Mesenchymal stem cell (in vitro differentiated cells and primary cell): ENCODE measurements around the gene GRIN1.
"Not testable (repeated sequence)": the region's sequence is repeated elsewhere in the genome, so short reads cannot be mapped to it uniquely, and the experiment has no call there.

Experiments used
- DNase-seq: peaks from one replicate; pipeline ENCODE4 v3.0.0-alpha.2; 2013
- H2AFZ ChIP-seq: one replicate; pipeline ENCODE4 v1.6.1; 2013; ENCODE audit warnings: low read depth, mild to moderate bottlenecking, control low read depth, inconsistent platforms, low read length, moderate library complexity
- H2AK5ac ChIP-seq: 2 replicates; pipeline ENCODE4 v1.6.1; 2013; ENCODE audit warnings: low read length, moderate library complexity, mild to moderate bottlenecking, inconsistent platforms; ENCODE audit not compliant: severe bottlenecking
- H2BK120ac ChIP-seq: one replicate; pipeline ENCODE4 v1.6.1; 2013; ENCODE audit warnings: low read depth, mild to moderate bottlenecking, inconsistent platforms, low read length, moderate library complexity
- H2BK12ac ChIP-seq, 2 experiments: one replicate each; pipeline ENCODE4 v1.6.1; 2013; ENCODE audit warnings: inconsistent platforms in 2 of 2, low read length in 2 of 2, mild to moderate bottlenecking in 2 of 2, moderate library complexity in 2 of 2, control low read depth in 1 of 2
- H2BK15ac ChIP-seq: one replicate; pipeline ENCODE4 v1.6.1; 2013; ENCODE audit warnings: mild to moderate bottlenecking, low read depth, inconsistent platforms; ENCODE audit not compliant: poor library complexity, severe bottlenecking
- H2BK5ac ChIP-seq: 2 replicates; pipeline ENCODE4 v1.6.1; 2013; ENCODE audit warnings: low read depth, mild to moderate bottlenecking, low read length, control low read depth, inconsistent platforms; ENCODE audit not compliant: poor library complexity, severe bottlenecking
- H3K14ac ChIP-seq, 2 experiments: one replicate each; pipeline ENCODE4 v1.6.1; 2013; ENCODE audit warnings: inconsistent platforms in 2 of 2, low read length in 2 of 2, control low read depth in 1 of 2, mild to moderate bottlenecking in 1 of 2, moderate library complexity in 1 of 2
- H3K18ac ChIP-seq, 2 experiments: one replicate each; pipeline ENCODE4 v1.6.1; 2013; ENCODE audit warnings: inconsistent platforms in 2 of 2, low read length in 2 of 2, control low read depth in 1 of 2, low read depth in 1 of 2, mild to moderate bottlenecking in 1 of 2
- H3K23ac ChIP-seq, 2 experiments: one replicate each; pipeline ENCODE4 v1.6.1; 2013; ENCODE audit warnings: inconsistent platforms in 2 of 2, low read length in 2 of 2, mild to moderate bottlenecking in 2 of 2, moderate library complexity in 2 of 2, control low read depth in 1 of 2
- H3K27ac ChIP-seq: 2 replicates; pipeline ENCODE4 v1.5.1; 2013; ENCODE audit warnings: mild to moderate bottlenecking, moderate library complexity, low read length, control low read depth, inconsistent platforms; ENCODE audit not compliant: poor library complexity, severe bottlenecking
- H3K27me3 ChIP-seq, 2 experiments: 2 replicates each; pipeline versions ENCODE4 v1.6.1 to v1.7.0; 2013; ENCODE audit warnings: low read length in 2 of 2, mild to moderate bottlenecking in 2 of 2, moderate library complexity in 2 of 2, control low read depth in 1 of 2, inconsistent platforms in 1 of 2; ENCODE audit not compliant: control insufficient read depth in 1 of 2, insufficient read depth in 1 of 2
- H3K36me3 ChIP-seq, 2 experiments: 2 replicates each; pipeline versions ENCODE4 v1.6.1 to v1.7.0; 2013; ENCODE audit warnings: low read length in 2 of 2, control low read depth in 1 of 2, inconsistent platforms in 1 of 2, low read depth in 1 of 2, mild to moderate bottlenecking in 1 of 2; ENCODE audit not compliant: insufficient read depth in 2 of 2, control insufficient read depth in 1 of 2
- H3K4ac ChIP-seq, 2 experiments: one replicate each; pipeline ENCODE4 v1.6.1; 2013; ENCODE audit warnings: inconsistent platforms in 2 of 2, low read length in 2 of 2, mild to moderate bottlenecking in 2 of 2, moderate library complexity in 2 of 2, control low read depth in 1 of 2, low read depth in 1 of 2
- H3K4me1 ChIP-seq: 2 replicates; pipeline ENCODE4 v1.6.1; 2013; ENCODE audit warnings: low read depth, low read length, control low read depth; ENCODE audit not compliant: control insufficient read depth, insufficient read depth
- H3K4me2 ChIP-seq: 2 replicates; pipeline ENCODE4 v1.6.1; 2013; ENCODE audit warnings: low read length, mild to moderate bottlenecking, inconsistent platforms; ENCODE audit not compliant: poor library complexity, severe bottlenecking
- H3K4me3 ChIP-seq, 2 experiments: 2 replicates each; pipeline versions ENCODE4 v1.5.1 to v1.7.0; 2013; ENCODE audit warnings: low read length in 2 of 2, mild to moderate bottlenecking in 2 of 2, control low read depth in 1 of 2, low read depth in 1 of 2; ENCODE audit not compliant: insufficient read depth in 1 of 2
- H3K79me1 ChIP-seq: replicated peaks from 2 replicates; pipeline ENCODE4 v1.6.1; 2013; ENCODE audit warnings: mild to moderate bottlenecking, control low read depth, low read length, inconsistent platforms; ENCODE audit not compliant: poor library complexity, severe bottlenecking
- H3K9ac ChIP-seq: 2 replicates; pipeline ENCODE4 v1.7.0; 2013; ENCODE audit warnings: mild to moderate bottlenecking, low read length, moderate library complexity
- H3K9me3 ChIP-seq: 2 replicates; pipeline ENCODE4 v1.7.0; 2013; ENCODE audit warnings: mild to moderate bottlenecking, low read length; ENCODE audit not compliant: control insufficient read depth
- H4K8ac ChIP-seq: one replicate; pipeline ENCODE4 v1.6.1; 2013; ENCODE audit warnings: inconsistent platforms, mild to moderate bottlenecking, low read length, moderate library complexity
- H4K91ac ChIP-seq: one replicate; pipeline ENCODE4 v1.6.1; 2013; ENCODE audit warnings: mild to moderate bottlenecking, low read length, inconsistent platforms
- WGBS: methylation state at CpG from one replicate; pipeline ENCODE4 v1.1.7; 2013; ENCODE audit warnings: mixed read lengths; 5-methylcytosine and 5-hydroxymethylcytosine counted together

Gene GRIN1

GRCh38 chr9:137135154-137135553 lies 3.8 kb upstream of the GRIN1 start:
- not testable (repeated sequence) for H2BK120ac ChIP-seq, H2AFZ ChIP-seq, H3K79me1 ChIP-seq, H4K8ac ChIP-seq, H2BK5ac ChIP-seq, H3K9ac ChIP-seq, H2BK15ac ChIP-seq, H3K18ac ChIP-seq, H3K4me2 ChIP-seq, DNase-seq, H3K27ac ChIP-seq, H3K23ac ChIP-seq, H3K4me3 ChIP-seq, H3K36me3 ChIP-seq, H2BK12ac ChIP-seq, H2AK5ac ChIP-seq, H3K9me3 ChIP-seq, H3K14ac ChIP-seq, H3K4ac ChIP-seq, H4K91ac ChIP-seq
- Histone ChIP-seq H3K4me1 (peaks cover 10% of the 10 kb centered on the region), H3K27me3 (peaks cover 37 to 42% of the 10 kb centered on the region in 2 experiments)
- 76% methylated on average over 6 of the region's 9 CpGs for WGBS

- Histone ChIP-seq H2BK120ac (no peak overlapping the region), H3K27ac (no peak overlapping the region), H3K9ac (no peak overlapping the region), H2BK5ac (no peak overlapping the region), H3K79me1 (no peaks in the 10 kb centered on the region), H3K36me3 (peaks cover 0 to 8% of the 10 kb centered on the region in 2 experiments), H4K8ac (no peak overlapping the region), H3K4me2 (no peak overlapping the region), H3K9me3 (no peaks in the 10 kb centered on the region), H4K91ac (no peak overlapping the region), H2AFZ (no peak overlapping the region), H3K4me3 (no peak overlapping the region), H3K18ac (no peak overlapping the region), H3K4me1 (peaks cover 6% of the 10 kb centered on the region), H2AK5ac (no peak overlapping the region), H3K14ac (no peak overlapping the region), H3K27me3 (peaks cover 49 to 54% of the 10 kb centered on the region in 2 experiments), H2BK15ac (no peak overlapping the region), H3K4ac (no peak overlapping the region), H3K23ac (no peak overlapping the region), H2BK12ac (no peak overlapping the region)
- WGBS, result 44% methylated on average over 27 of the region's 27 CpGs
- no peak for DNase-seq
These were observed 2.6 kb upstream of the GRIN1 start for GRCh38 chr9:137136261-137136880.

DNA sequence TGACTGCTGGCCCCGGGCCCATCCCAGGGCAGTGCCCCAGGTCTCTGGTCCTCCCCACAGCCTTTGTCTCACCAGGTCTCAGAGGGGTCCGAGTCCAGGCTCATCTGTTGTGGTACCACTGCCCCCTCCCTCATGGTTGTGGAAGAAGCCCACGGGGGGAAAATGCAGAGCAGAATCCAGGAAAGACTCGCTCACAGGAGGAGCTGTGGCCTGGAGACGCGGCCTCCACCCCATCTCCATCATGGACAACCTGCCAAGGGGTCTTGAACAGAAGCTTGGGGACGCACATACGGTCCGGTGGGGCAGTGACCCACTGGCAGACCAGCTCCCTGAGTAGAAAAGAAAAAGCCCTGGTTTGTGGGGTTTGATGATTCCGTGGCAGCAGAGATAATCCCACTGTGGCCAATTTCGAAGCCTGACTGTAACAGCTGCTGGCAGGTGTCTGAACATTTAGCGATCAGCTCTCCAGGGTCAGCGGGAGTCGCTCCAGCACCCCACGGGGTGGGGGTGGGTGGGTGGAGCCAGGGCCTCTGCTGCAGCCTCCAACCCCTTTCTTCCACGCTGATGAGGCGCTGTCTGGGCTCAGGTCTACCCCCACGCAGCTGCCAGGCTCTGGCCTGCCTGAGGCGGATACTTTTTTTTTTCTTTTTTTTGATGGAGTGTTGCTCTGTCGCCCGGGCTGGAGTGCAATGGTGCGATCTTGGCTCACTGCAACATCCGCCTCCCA lies 1.9 kb upstream of the GRIN1 start:
- WGBS, result 80% methylated on average over 22 of the region's 23 CpGs
- Histone ChIP-seq H2BK5ac (no peak overlapping the region), H3K4ac (no peak overlapping the region), H3K18ac (no peak overlapping the region), H3K79me1 (no peaks in the 10 kb centered on the region), H2AFZ (no peak overlapping the region), H2AK5ac (no peak overlapping the region), H3K4me1 (peaks cover 6% of the 10 kb centered on the region), H3K27ac (no peak overlapping the region), H3K14ac (no peak overlapping the region), H4K8ac (no peak overlapping the region), H2BK12ac (no peak overlapping the region), H3K9ac (no peak overlapping the region), H2BK15ac (no peak overlapping the region), H3K23ac (no peak overlapping the region), H3K4me2 (no peak overlapping the region), H3K9me3 (no peaks in the 10 kb centered on the region), H2BK120ac (no peak overlapping the region), H3K36me3 (peaks cover 0 to 8% of the 10 kb centered on the region in 2 experiments), H4K91ac (no peak overlapping the region), H3K27me3 (peaks cover 56 to 61% of the 10 kb centered on the region in 2 experiments), H3K4me3 (no peak overlapping the region)
- DNase-seq, result no peak

GRCh38 chr9:137138058-137138721 lies 764 bp upstream of the GRIN1 start:
- H3K4ac ChIP-seq, result no peak overlapping the region
- no peak overlapping the region for H4K8ac ChIP-seq
- H3K4me2 ChIP-seq, result no peak overlapping the region
- H4K91ac ChIP-seq, result no peak overlapping the region
- no peak for DNase-seq
- no peaks in the 10 kb centered on the region for H3K9me3 ChIP-seq
- no peak overlapping the region for H2AFZ ChIP-seq
- H3K9ac ChIP-seq, result no peak overlapping the region
- H3K23ac ChIP-seq, result no peak overlapping the region
- peaks cover 6% of the 10 kb centered on the region for H3K4me1 ChIP-seq
- H2BK12ac ChIP-seq, result no peak overlapping the region
- no peak overlapping the region for H3K18ac ChIP-seq
- H2BK120ac ChIP-seq, result no peak overlapping the region
- peaks cover 0 to 8% of the 10 kb centered on the region in 2 experiments for H3K36me3 ChIP-seq
- H2BK5ac ChIP-seq, result no peak overlapping the region
- H3K79me1 ChIP-seq, result no peaks in the 10 kb centered on the region
- WGBS, result 35% methylated on average over 25 of the region's 25 CpGs
- H3K27me3 ChIP-seq, result peaks cover 67 to 72% of the 10 kb centered on the region in 2 experiments
- H2AK5ac ChIP-seq, result no peak overlapping the region
- no peak overlapping the region for H2BK15ac ChIP-seq
- H3K4me3 ChIP-seq, result no peak overlapping the region
- H3K14ac ChIP-seq, result no peak overlapping the region
- no peak overlapping the region for H3K27ac ChIP-seq
